SK-N-SH treated with all-trans-retinoic acid at 6 μM for 48 hours (cell line): ENCODE data around the gene UNC13B.

Experiments
- ATAC-seq: fragments of 200-7000 bp; cut with Tn5 transposase; 3 replicates; pipeline ENCODE4 v1.9.1; 2020; ENCODE audit warnings: mild to moderate bottlenecking, moderate library complexity
- ARNTL ChIP-seq: fragments of 450-650 bp; formaldehyde crosslinking; IDR thresholded peaks from 2 replicates; pipeline ENCODE4 v1.5.0; 2020; ENCODE audit warnings: low read depth, mild to moderate bottlenecking, moderate library complexity, borderline replicate concordance
- BACH2 ChIP-seq: fragments of 250-450 bp; sonication (Bioruptor Pico); IDR thresholded peaks from 2 replicates; pipeline ENCODE4 v1.9.0; 2021; ENCODE audit warnings: mild to moderate bottlenecking, borderline replicate concordance
- CREB5 ChIP-seq: fragments of 250-450 bp; sonication (Bioruptor Pico); IDR thresholded peaks from 2 replicates; pipeline ENCODE4 v1.5.1; 2020; ENCODE audit warnings: low read depth, mild to moderate bottlenecking, moderate library complexity
- CSDC2 ChIP-seq: fragments of 250-450 bp; sonication (Bioruptor Pico); IDR thresholded peaks from 2 replicates; pipeline ENCODE4 v1.5.0; 2020; ENCODE audit warnings: mild to moderate bottlenecking, moderate library complexity
- ESRRG ChIP-seq: fragments of 250-450 bp; sonication (Bioruptor Pico); IDR thresholded peaks from 2 replicates; pipeline ENCODE4 v1.6.1; 2021; ENCODE audit warnings: mild to moderate bottlenecking
- GLIS3 ChIP-seq: fragments of 250-450 bp; sonication (Bioruptor Pico); IDR thresholded peaks from 2 replicates; pipeline ENCODE4 v1.5.0; 2020; ENCODE audit warnings: mild to moderate bottlenecking, moderate library complexity
- ISL1 ChIP-seq: fragments of 250-450 bp; sonication (Bioruptor Pico); IDR thresholded peaks from 2 replicates; pipeline ENCODE4 v2.1.2; 2022; ENCODE audit warnings: mild to moderate bottlenecking, moderate library complexity
- OSR1 ChIP-seq: fragments of 250-450 bp; sonication (Bioruptor Pico); IDR thresholded peaks from 2 replicates; pipeline ENCODE4 v1.8.0; 2022; ENCODE audit warnings: moderate library complexity, mild to moderate bottlenecking, inconsistent platforms
- PATZ1 ChIP-seq: fragments of 250-450 bp; sonication (Bioruptor Pico); IDR thresholded peaks from 2 replicates; pipeline ENCODE4 v1.8.0; 2020; ENCODE audit warnings: mild to moderate bottlenecking, moderate library complexity, borderline replicate concordance
- POU6F1 ChIP-seq: fragments of 250-450 bp; sonication (Bioruptor Pico); IDR thresholded peaks from 2 replicates; pipeline ENCODE4 v1.8.0; 2021; ENCODE audit warnings: low read depth, mild to moderate bottlenecking, moderate library complexity, borderline replicate concordance
- PPARA ChIP-seq: fragments of 250-450 bp; sonication (Bioruptor Pico); IDR thresholded peaks from 2 replicates; pipeline ENCODE4 v1.5.0; 2020; ENCODE audit warnings: mild to moderate bottlenecking, borderline replicate concordance
- RARB ChIP-seq: fragments of 250-450 bp; sonication (Bioruptor Pico); IDR thresholded peaks from 2 replicates; pipeline ENCODE4 v1.8.0; 2021; ENCODE audit warnings: mild to moderate bottlenecking, moderate library complexity
- SNAI2 ChIP-seq: fragments of 250-450 bp; sonication (Bioruptor Pico); IDR thresholded peaks from 2 replicates; pipeline ENCODE4 v1.5.0; 2020; ENCODE audit warnings: mild to moderate bottlenecking, moderate library complexity
- TCF4 ChIP-seq: fragments of 250-450 bp; sonication (Bioruptor Pico); IDR thresholded peaks from 2 replicates; pipeline ENCODE4 v1.8.0; 2021; ENCODE audit warnings: mild to moderate bottlenecking, moderate library complexity, borderline replicate concordance
- TSHZ2 ChIP-seq: fragments of 250-450 bp; sonication (Bioruptor Pico); IDR thresholded peaks from 2 replicates; pipeline ENCODE4 v1.5.0; 2020; ENCODE audit warnings: mild to moderate bottlenecking, moderate library complexity
- ZC3H10 ChIP-seq: fragments of 250-450 bp; sonication (Bioruptor Pico); IDR thresholded peaks from 2 replicates; pipeline ENCODE4 v1.5.1; 2021; ENCODE audit warnings: mild to moderate bottlenecking, moderate library complexity
- ZFP3 ChIP-seq: fragments of 250-450 bp; sonication (Bioruptor Pico); IDR thresholded peaks from 2 replicates; pipeline ENCODE4 v1.5.0; 2020; ENCODE audit warnings: mild to moderate bottlenecking, moderate library complexity
- ZFP30 ChIP-seq: fragments of 450-650 bp; formaldehyde crosslinking; IDR thresholded peaks from 2 replicates; pipeline ENCODE4 v1.5.0; 2022; ENCODE audit warnings: mild to moderate bottlenecking, moderate library complexity
- ZNF565 ChIP-seq: fragments of 450-650 bp; formaldehyde crosslinking; conservative IDR thresholded peaks from 2 replicates; pipeline ENCODE4 v1.5.0; 2020; ENCODE audit warnings: low read depth, mild to moderate bottlenecking, moderate library complexity
- ZNF70 ChIP-seq: fragments of 450-650 bp; formaldehyde crosslinking; IDR thresholded peaks from 2 replicates; pipeline ENCODE4 v1.5.0; 2020; ENCODE audit warnings: mild to moderate bottlenecking, moderate library complexity

Gene UNC13B

GRCh38 chr9:35260186-35260585 lies 98.4 kb downstream of the UNC13B start:
- ATAC-seq = no peak

GRCh38 chr9:35262064-35262463 lies 100.3 kb downstream of the UNC13B start:
- TF ChIP-seq RARB (CRISPR knock-in tag) (no peak), POU6F1 (no peak), OSR1 (CRISPR knock-in tag) (no peak), ZNF70 (CRISPR knock-in tag) (no peak), BACH2 (no peak), TCF4 (CRISPR knock-in tag) (no peak), PATZ1 (CRISPR knock-in tag) (no peak), ZFP3 (CRISPR knock-in tag) (no peak), CSDC2 (CRISPR knock-in tag) (no peak), ESRRG (CRISPR knock-in tag) (no peak), ZNF565 (CRISPR knock-in tag) (no peak), CREB5 (CRISPR knock-in tag) (no peak), GLIS3 (CRISPR knock-in tag) (no peak)

More at GRCh38 chr9:35260186-35260585, 98.4 kb downstream of the UNC13B start:
- TF ChIP-seq ZFP30 (CRISPR knock-in tag) = no peak
- TF ChIP-seq OSR1 (CRISPR knock-in tag) = no peak
- no peak for TF ChIP-seq ESRRG (CRISPR knock-in tag)
- TF ChIP-seq RARB (CRISPR knock-in tag) = no peak
- TF ChIP-seq POU6F1 = no peak
- no peak for TF ChIP-seq SNAI2 (CRISPR knock-in tag)
- TF ChIP-seq CSDC2 (CRISPR knock-in tag) = no peak
- no peak for TF ChIP-seq PPARA (CRISPR knock-in tag)
- TF ChIP-seq ARNTL = no peak
- no peak for TF ChIP-seq TCF4 (CRISPR knock-in tag)
- TF ChIP-seq ISL1 (CRISPR knock-in tag) = no peak
- TF ChIP-seq ZNF565 (CRISPR knock-in tag) = no peak
- TF ChIP-seq TSHZ2 (CRISPR knock-in tag) = no peak
- no peak for TF ChIP-seq ZNF70 (CRISPR knock-in tag)
- no peak for TF ChIP-seq GLIS3 (CRISPR knock-in tag)
- no peak for TF ChIP-seq BACH2
- TF ChIP-seq CREB5 (CRISPR knock-in tag) = no peak
- no peak for TF ChIP-seq ZC3H10 (CRISPR knock-in tag)
- TF ChIP-seq, all 23 proteins: peak for 0

More at GRCh38 chr9:35262064-35262463, 100.3 kb downstream of the UNC13B start:
- no peak for ATAC-seq
